B cell (primary cell): ENCODE measurements around the gene TFF1. TPM values are rescaled to one million over a fixed set of nuclear protein-coding genes. Genes with fewer than 3 reads are reported as not detected.

Source experiments
- ATAC-seq: fragments of 200-7000 bp; cut with Tn5 transposase; one replicate; pipeline ENCODE4 v1.10.0; 2021; ENCODE audit warnings: low read depth, mild to moderate bottlenecking, moderate number of reproducible peaks, moderate library complexity
- CTCF ChIA-PET: fragments of 350-600 bp; sonication (Branson Sonifier 250); formaldehyde crosslinking; loops from one replicate; lab custom pipeline; 2021; ENCODE audit warnings: antibody characterized with exemption, inconsistent platforms; lab: Charles Lee
- POLR2A ChIA-PET: fragments of 350-600 bp; sonication (Branson Sonifier 250); formaldehyde crosslinking; loops from one replicate; lab custom pipeline; 2021; ENCODE audit warnings: antibody characterized with exemption; lab: Charles Lee
- DNase-seq: peaks from one replicate; pipeline ENCODE4 v3.0.0; 2013
- H2AFZ ChIP-seq: 2 replicates; pipeline ENCODE4 v1.6.1; 2012; ENCODE audit warnings: mild to moderate bottlenecking, low read depth, low read length; ENCODE audit not compliant: insufficient read depth, poor library complexity, severe bottlenecking
- H3K27ac ChIP-seq, 2 donors: 1 replicate in 1 of 2; 2 replicates in 1 of 2; pipeline ENCODE4 v1.5.1; 2012 to 2013; ENCODE audit warnings: low read length in 2 of 2, mild to moderate bottlenecking in 2 of 2, moderate library complexity in 1 of 2
- H3K27me3 ChIP-seq, 4 experiments: fragments of 200-600 bp in 1 of 4; sonication (generic) in 1 of 4; replicated peaks in 1 of 4; 1 replicate in 2 of 4; 2 replicates in 2 of 4; pipeline versions ENCODE4 v1.6.1 to v1.7.0; 2013 to 2016; ENCODE audit warnings: low read length in 3 of 4, mild to moderate bottlenecking in 2 of 4, mixed read lengths in 1 of 4, moderate library complexity in 1 of 4; ENCODE audit not compliant: insufficient read depth in 4 of 4, control insufficient read depth in 3 of 4; ENCODE audit errors: control extremely low read depth in 1 of 4
- H3K36me3 ChIP-seq, 2 experiments: replicated peaks in 1 of 2; 1 replicate in 1 of 2; 2 replicates in 1 of 2; pipeline versions ENCODE4 v1.6.1 to v1.7.1; 2013; ENCODE audit warnings: low read length in 1 of 2; ENCODE audit not compliant: insufficient read depth in 2 of 2, control insufficient read depth in 1 of 2; ENCODE audit errors: control extremely low read depth in 1 of 2, extremely low read depth in 1 of 2
- H3K4me1 ChIP-seq, 2 donors: fragments of 200-600 bp in 1 of 2; sonication (generic) in 1 of 2; 1 replicate in 1 of 2; 2 replicates in 1 of 2; pipeline versions ENCODE4 v1.5.1 to v1.6.1; 2013 to 2017; ENCODE audit warnings: low read length in 2 of 2; ENCODE audit not compliant: control insufficient read depth in 2 of 2, insufficient read depth in 2 of 2
- H3K4me2 ChIP-seq: replicated peaks from 2 replicates; pipeline ENCODE3; 2012; ENCODE audit warnings: mild to moderate bottlenecking, low read depth, low read length; ENCODE audit not compliant: poor library complexity, severe bottlenecking
- H3K4me3 ChIP-seq, 5 experiments: fragments of 200-600 bp in 1 of 5; sonication (generic) in 1 of 5; 1 replicate in 3 of 5; 2 replicates in 2 of 5; pipeline versions ENCODE4 v1.5.1 to v1.7.0; 2011 to 2016; ENCODE audit warnings: low read length in 4 of 5, mild to moderate bottlenecking in 4 of 5, low read depth in 2 of 5, control low read depth in 1 of 5, moderate library complexity in 1 of 5; ENCODE audit not compliant: insufficient read depth in 1 of 5; ENCODE audit errors: control extremely low read depth in 1 of 5, extremely low read depth in 1 of 5
- H3K79me2 ChIP-seq: fragments of 200-600 bp; sonication (generic); one replicate; pipeline ENCODE4 v1.6.0; 2016; ENCODE audit warnings: low read length; ENCODE audit not compliant: control insufficient read depth, insufficient read depth
- H3K9ac ChIP-seq: fragments of 200-600 bp; sonication (generic); 2 replicates; pipeline ENCODE4 v1.6.1; 2017; ENCODE audit warnings: mild to moderate bottlenecking, low read length, moderate library complexity
- H3K9me3 ChIP-seq, 3 donors: one replicate each; pipeline versions ENCODE4 v1.6.1 to v1.7.1; 2013; ENCODE audit warnings: low read length in 2 of 3; ENCODE audit not compliant: control insufficient read depth in 2 of 3, insufficient read depth in 1 of 3; ENCODE audit errors: control extremely low read depth in 1 of 3
- H4K20me1 ChIP-seq: 2 replicates; pipeline ENCODE4 v1.6.0; 2012; ENCODE audit warnings: mild to moderate bottlenecking, low read length; ENCODE audit not compliant: insufficient read depth, control insufficient read depth, poor library complexity, severe bottlenecking
- H3K27ac Mint-ChIP-seq: one replicate; pipeline ENCODE4 v1.8.0; 2021; ENCODE audit warnings: mixed read lengths
- H3K27me3 Mint-ChIP-seq: one replicate; pipeline ENCODE4 v1.8.0; 2021; ENCODE audit warnings: mixed read lengths
- H3K4me1 Mint-ChIP-seq: one replicate; pipeline ENCODE4 v1.8.0; 2021; ENCODE audit warnings: mixed read lengths
- H3K4me3 Mint-ChIP-seq: one replicate; pipeline ENCODE4 v1.8.0; 2021; ENCODE audit warnings: mixed read lengths
- H3K9me3 Mint-ChIP-seq: one replicate; pipeline ENCODE4 v1.8.0; 2022; ENCODE audit warnings: mixed read lengths; ENCODE audit not compliant: insufficient read depth
- CTCF ChIP-seq: fragments of 200-600 bp; IDR thresholded peaks from one replicate; pipeline ENCODE4 v1.8.0; 2022; ENCODE audit warnings: antibody characterized with exemption, mild to moderate bottlenecking
- EZH2 ChIP-seq: IDR thresholded peaks from 2 replicates; pipeline ENCODE4 v1.6.1; 2012; ENCODE audit warnings: borderline replicate concordance, low read depth, mild to moderate bottlenecking, moderate library complexity, low read length; ENCODE audit not compliant: insufficient read depth, poor library complexity, severe bottlenecking
- WGBS: methylation state at CpG from one replicate; pipeline ENCODE4 v1.1.5; 2013; ENCODE audit warnings: missing lambda C conversion rate; ENCODE audit not compliant: insufficient coverage; 5-methylcytosine and 5-hydroxymethylcytosine counted together
- intact Hi-C: fragments of 100-400 bp; cut with micrococcal nuclease; formaldehyde crosslinking; loops from one replicate; pipeline ENCODE4 v1.10.0; 2022
- polyA plus RNA-seq: library from polyadenylated mRNA; depleted of rRNA; stranded (reverse); fragments of >200 nt; gene quantifications from 2 replicates; pipeline ENCODE4 v1.2.3, GENCODE V29; 2012
- total RNA-seq, 2 donors: library from RNA; stranded (reverse); fragments of 120-200 nt in 1 of 2; gene quantifications; 1 replicate in 1 of 2; 2 replicates in 1 of 2; pipeline versions ENCODE4 v1.2.3 to v1.2.4, GENCODE V29; 2013 to 2022

Gene TFF1
- total and polyA plus RNA-seq, 2 donors (not counting 1 experiment from before 2014, with no cell fraction given), result not detected

GRCh38 chr21:42388740-42389448 lies 22.6 kb upstream of the TFF1 start:
- H3K27me3 Mint-ChIP-seq, result peaks cover 15% of the 10 kb centered on the region
- Histone ChIP-seq H3K4me2 (no peak overlapping the region), H3K27me3 (peaks cover 0 to 7% (median 0%) of the 10 kb centered on the region in 4 experiments), H2AFZ (no peak overlapping the region), H3K79me2 (no peaks in the 10 kb centered on the region), H4K20me1 (no peaks in the 10 kb centered on the region), H3K9me3 (peaks cover 0 to 15% (median 1%) of the 10 kb centered on the region in 3 donors), H3K36me3 (no peaks in the 10 kb centered on the region), H3K27ac (no peak overlapping the region), H3K4me3 (no peak overlapping the region), H3K4me1 (peaks cover 16 to 38% of the 10 kb centered on the region in 2 donors), H3K9ac (no peak overlapping the region)
- no peak for ATAC-seq
- H3K9me3 Mint-ChIP-seq, result peaks cover 3% of the 10 kb centered on the region
- TF ChIP-seq EZH2 (no peak), CTCF (no peak)
- peaks cover 59% of the 10 kb centered on the region for H3K4me1 Mint-ChIP-seq
- WGBS, result 82% methylated on average over 19 of the region's 20 CpGs
- H3K27ac Mint-ChIP-seq, result peak overlapping the region; percentile 32
- POLR2A ChIA-PET, result no interaction called here
- DNase-seq, result no peak
- CTCF ChIA-PET, result no interaction called here
- intact Hi-C loops, result no loop called here
- no peak overlapping the region for H3K4me3 Mint-ChIP-seq

- H3K9ac ChIP-seq, result no peak overlapping the region
- H3K4me1 ChIP-seq, result peaks cover 12 to 30% of the 10 kb centered on the region in 2 donors
- no peak overlapping the region for H3K27ac ChIP-seq
- no peak for DNase-seq
- TF ChIP-seq EZH2, result no peak
- TF ChIP-seq CTCF, result no peak
- intact Hi-C loops, result no loop called here
- peaks cover 0 to 4% (median 0%) of the 10 kb centered on the region in 4 experiments for H3K27me3 ChIP-seq
- CTCF ChIA-PET, result no interaction called here
- no peaks in the 10 kb centered on the region for H3K36me3 ChIP-seq
- Mint-ChIP-seq H3K27ac (no peak overlapping the region), H3K27me3 (peaks cover 15% of the 10 kb centered on the region), H3K9me3 (peaks cover 3% of the 10 kb centered on the region), H3K4me1 (peaks cover 54% of the 10 kb centered on the region), H3K4me3 (no peak overlapping the region)
- H3K4me3 ChIP-seq, result no peak overlapping the region
- H3K79me2 ChIP-seq, result no peaks in the 10 kb centered on the region
- H4K20me1 ChIP-seq, result no peaks in the 10 kb centered on the region
- POLR2A ChIA-PET, result no interaction called here
- no peak overlapping the region for H2AFZ ChIP-seq
- H3K4me2 ChIP-seq, result no peak overlapping the region
- 92% methylated on average over 2 of the region's 6 CpGs for WGBS
- peaks cover 0 to 21% (median 0%) of the 10 kb centered on the region in 3 donors for H3K9me3 ChIP-seq
- ATAC-seq, result no peak
These were observed 21.6 kb upstream of the TFF1 start for GRCh38 chr21:42387843-42388340.
